AG09309 (cell line): ENCODE measurements around the gene EIF2B2.

Experiments used
- DNase-seq: peaks from one replicate; pipeline ENCODE4 v3.0.0-alpha.2; 2010; ENCODE audit warnings: low read depth
- H3K4me3 ChIP-seq: 2 replicates; pipeline ENCODE4 v1.5.1; 2011; ENCODE audit warnings: mild to moderate bottlenecking, low read depth, low read length, moderate library complexity; ENCODE audit not compliant: control insufficient read depth
- TF ChIP-seq, protein P1 (sequence below): IDR thresholded peaks from 2 replicates; pipeline ENCODE4 v1.5.1; 2011; ENCODE audit warnings: mild to moderate bottlenecking, low read depth, low read length, inconsistent platforms; ENCODE audit not compliant: insufficient read depth, control insufficient read depth; ENCODE audit errors: missing control alignments

The EIF2B2 gene

DNA sequence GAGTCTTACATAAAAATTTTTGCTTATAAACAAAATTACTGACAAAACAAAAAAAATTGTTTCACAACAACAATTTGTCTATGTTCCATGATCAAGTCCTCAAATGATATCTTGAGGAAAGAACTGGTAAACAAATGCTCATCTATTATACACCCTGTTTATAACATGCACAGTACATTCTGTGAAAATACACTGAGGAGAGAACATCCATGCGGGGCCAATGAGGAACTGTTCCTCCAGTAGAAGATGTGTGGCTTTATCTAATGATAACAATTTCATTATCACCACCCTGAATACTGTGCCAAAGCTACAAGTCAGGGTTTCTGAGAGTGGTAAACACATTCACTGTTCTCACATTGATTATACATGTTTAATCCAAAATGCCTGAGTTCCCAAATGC lies 37.8 kb downstream of the EIF2B2 start:
- H3K4me3 ChIP-seq: no peak overlapping the region
- no peak for DNase-seq
- TF ChIP-seq, protein P1, sequence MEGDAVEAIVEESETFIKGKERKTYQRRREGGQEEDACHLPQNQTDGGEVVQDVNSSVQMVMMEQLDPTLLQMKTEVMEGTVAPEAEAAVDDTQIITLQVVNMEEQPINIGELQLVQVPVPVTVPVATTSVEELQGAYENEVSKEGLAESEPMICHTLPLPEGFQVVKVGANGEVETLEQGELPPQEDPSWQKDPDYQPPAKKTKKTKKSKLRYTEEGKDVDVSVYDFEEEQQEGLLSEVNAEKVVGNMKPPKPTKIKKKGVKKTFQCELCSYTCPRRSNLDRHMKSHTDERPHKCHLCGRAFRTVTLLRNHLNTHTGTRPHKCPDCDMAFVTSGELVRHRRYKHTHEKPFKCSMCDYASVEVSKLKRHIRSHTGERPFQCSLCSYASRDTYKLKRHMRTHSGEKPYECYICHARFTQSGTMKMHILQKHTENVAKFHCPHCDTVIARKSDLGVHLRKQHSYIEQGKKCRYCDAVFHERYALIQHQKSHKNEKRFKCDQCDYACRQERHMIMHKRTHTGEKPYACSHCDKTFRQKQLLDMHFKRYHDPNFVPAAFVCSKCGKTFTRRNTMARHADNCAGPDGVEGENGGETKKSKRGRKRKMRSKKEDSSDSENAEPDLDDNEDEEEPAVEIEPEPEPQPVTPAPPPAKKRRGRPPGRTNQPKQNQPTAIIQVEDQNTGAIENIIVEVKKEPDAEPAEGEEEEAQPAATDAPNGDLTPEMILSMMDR: no peak

DNA sequence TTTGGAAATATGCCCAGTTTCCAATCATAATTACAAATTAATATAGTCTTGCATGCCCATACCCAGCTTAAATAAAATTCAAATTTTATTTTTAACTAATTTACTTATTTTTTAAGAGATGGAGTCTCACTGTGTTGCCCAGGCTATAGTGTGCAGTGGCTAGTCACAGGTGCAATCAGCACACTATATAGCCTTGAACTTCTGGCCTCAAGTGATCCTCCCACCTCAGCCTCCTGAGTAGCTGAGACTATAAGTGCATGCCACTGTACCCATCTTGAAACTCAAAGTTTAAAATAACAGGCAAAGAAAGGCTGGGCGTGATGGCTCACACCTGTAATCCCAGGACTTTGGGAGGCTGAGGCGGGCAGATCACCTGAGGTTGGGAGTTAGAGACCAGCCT lies 38.2 kb downstream of the EIF2B2 start:
- TF ChIP-seq, protein P1: no peak
- DNase-seq: no peak
- no peak overlapping the region for H3K4me3 ChIP-seq

DNA sequence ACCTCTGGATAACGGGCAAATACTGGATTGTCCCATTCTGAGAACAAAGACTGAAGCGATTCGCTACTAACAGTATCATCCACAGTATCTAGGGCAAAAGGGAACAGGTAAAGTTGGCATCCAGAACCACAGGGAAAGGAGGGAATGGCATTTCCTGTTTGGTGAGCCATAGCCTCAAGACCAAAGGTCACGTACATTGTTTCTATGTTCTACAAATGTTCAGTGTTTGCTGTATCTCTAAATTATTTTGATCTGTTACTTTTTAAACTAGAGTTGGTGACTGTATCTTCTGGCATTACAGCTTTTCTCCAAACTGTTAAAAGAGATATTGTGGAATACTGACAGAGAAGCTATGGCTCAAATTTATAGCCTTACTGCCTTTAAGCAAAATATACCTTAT lies 38.9 kb downstream of the EIF2B2 start:
- no peak for DNase-seq
- H3K4me3 ChIP-seq: no peak overlapping the region
- TF ChIP-seq, protein P1: no peak

DNA sequence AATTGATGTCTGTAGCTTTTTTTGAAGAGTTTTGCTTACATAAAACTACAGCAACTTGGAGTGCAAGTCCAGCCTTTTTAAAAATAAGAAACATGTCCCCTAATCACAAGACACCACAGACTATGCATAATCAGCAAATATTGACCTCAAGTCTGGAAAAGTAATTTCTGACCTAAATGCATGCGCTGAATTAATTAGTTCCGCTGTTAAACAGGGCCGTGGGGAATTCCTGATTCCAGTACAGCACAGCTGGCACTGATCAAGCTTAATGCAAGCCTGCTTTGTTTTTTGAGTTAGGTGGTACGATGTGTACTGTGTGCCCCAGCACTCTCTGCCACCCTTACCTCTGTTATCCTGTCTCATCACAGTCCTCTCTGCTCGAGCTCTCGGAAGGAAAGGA lies 39.3 kb downstream of the EIF2B2 start:
- TF ChIP-seq, protein P1: no peak
- H3K4me3 ChIP-seq: no peak overlapping the region
- DNase-seq: no peak

DNA sequence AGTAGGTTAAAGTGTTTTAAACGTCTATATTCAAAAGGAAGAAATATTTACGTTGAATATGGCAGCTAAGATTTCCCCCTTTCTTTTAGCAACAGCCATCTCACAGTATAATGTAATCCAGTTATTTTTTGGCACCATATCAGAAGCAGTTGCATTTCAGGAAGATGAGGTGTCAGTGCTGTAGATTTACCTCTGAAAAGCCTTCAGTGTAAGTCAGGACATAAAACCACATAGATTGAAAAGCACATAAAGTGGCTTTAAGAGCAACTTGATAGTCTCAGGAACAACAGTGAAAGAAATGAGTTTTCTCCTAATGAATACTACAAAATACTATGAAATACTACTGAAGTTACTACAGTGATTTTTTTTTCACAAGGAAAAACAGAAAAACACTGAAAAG lies 41.6 kb downstream of the EIF2B2 start:
- no peak overlapping the region for H3K4me3 ChIP-seq
- TF ChIP-seq, protein P1: no peak
- DNase-seq: no peak

DNA sequence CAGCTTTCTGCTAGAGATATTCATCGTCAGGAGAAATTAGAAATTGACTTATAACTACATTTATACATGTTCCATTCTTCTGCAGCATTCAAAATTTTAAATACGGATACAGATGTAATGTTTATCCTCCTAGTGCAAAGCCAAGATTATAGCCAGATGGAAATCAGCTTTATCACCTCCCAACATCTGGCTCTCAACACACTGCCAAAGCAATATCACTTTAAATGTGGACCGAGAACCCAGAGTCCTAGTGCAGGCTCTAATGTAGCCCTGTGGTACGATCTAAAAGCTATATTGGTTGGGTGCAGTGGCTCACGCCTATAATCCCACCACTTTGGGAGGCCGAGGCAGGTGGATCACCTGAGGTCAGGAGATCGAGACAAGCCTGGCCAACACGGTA lies 42.0 kb downstream of the EIF2B2 start:
- TF ChIP-seq, protein P1: no peak
- no peak overlapping the region for H3K4me3 ChIP-seq
- no peak for DNase-seq

DNA sequence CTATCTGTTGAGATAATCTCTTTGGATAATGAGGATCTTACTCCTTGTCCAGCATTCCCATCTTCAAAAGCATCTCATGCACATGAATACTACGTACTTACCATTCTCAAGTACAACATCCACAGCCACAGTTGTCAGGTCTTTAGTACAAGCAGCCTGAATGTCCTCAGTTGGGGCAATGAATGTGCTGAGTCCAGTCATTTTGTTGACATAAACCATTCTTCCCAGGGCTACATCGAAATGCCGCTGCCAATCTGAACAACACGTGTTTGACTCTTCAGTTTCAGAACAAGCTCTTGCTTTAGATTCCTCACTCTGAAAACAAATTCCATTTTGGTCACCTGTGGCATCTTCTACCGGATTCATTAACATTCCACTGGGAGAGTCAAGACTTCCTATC lies 43.6 kb downstream of the EIF2B2 start:
- no peak overlapping the region for H3K4me3 ChIP-seq
- DNase-seq: no peak
- TF ChIP-seq, protein P1: no peak
